Inflammatory macrophage treated with lipopolysaccharide for 1 hour (primary cell): Measurements from ENCODE around the gene C19orf44.
"Not testable (repeated sequence)": the region's sequence is repeated elsewhere in the genome, so short reads cannot be mapped to it uniquely, and the experiment has no call there.

Source experiments
- DNase-seq, 2 donors: peaks; one replicate each; pipeline ENCODE4 v3.0.0-alpha.2; 2020 to 2022

Gene C19orf44

GRCh38 chr19:16470541-16470910 is 25.7 kb upstream of the C19orf44 start:
- no peak for DNase-seq

GRCh38 chr19:16470911-16471811 is 25.0 kb upstream of the C19orf44 start:
- DNase-seq, result peak in 1 of 2 donors; percentile 19

GRCh38 chr19:16472559-16472899 is 23.7 kb upstream of the C19orf44 start:
- not testable (repeated sequence) for DNase-seq

- DNase-seq, result no peak
Observed at GRCh38 chr19:16472992-16473391, 23.2 kb upstream of the C19orf44 start.

- no peak for DNase-seq
Observed at GRCh38 chr19:16473875-16474392, 22.3 kb upstream of the C19orf44 start.

- DNase-seq, result no peak
Observed at GRCh38 chr19:16476401-16476800, 19.8 kb upstream of the C19orf44 start.

- DNase-seq, result no peak
Observed at GRCh38 chr19:16477311-16477710, 18.9 kb upstream of the C19orf44 start.

GRCh38 chr19:16482745-16483144 is 13.4 kb upstream of the C19orf44 start:
- no peak for DNase-seq

GRCh38 chr19:16486476-16486875 is 9.7 kb upstream of the C19orf44 start:
- DNase-seq, result not testable (repeated sequence)

GRCh38 chr19:16496613-16496983 is 404 bp downstream of the C19orf44 start:
- no peak for DNase-seq

GRCh38 chr19:16497042-16497441 is 848 bp downstream of the C19orf44 start:
- DNase-seq, result no peak

GRCh38 chr19:16497837-16498236 is 1.6 kb downstream of the C19orf44 start:
- no peak for DNase-seq

- DNase-seq, result no peak
Observed at GRCh38 chr19:16504271-16504670, 8.1 kb downstream of the C19orf44 start.

GRCh38 chr19:16506161-16506560 is 10.0 kb downstream of the C19orf44 start:
- not testable (repeated sequence) for DNase-seq

- DNase-seq, result no peak
Observed at GRCh38 chr19:16506961-16507360, 10.8 kb downstream of the C19orf44 start.

- no peak for DNase-seq
Observed at GRCh38 chr19:16508546-16508945, 12.4 kb downstream of the C19orf44 start.

- no peak for DNase-seq
Observed at GRCh38 chr19:16509141-16510061, 13.2 kb downstream of the C19orf44 start.

GRCh38 chr19:16512611-16513010 is 16.4 kb downstream of the C19orf44 start:
- DNase-seq, result not testable (repeated sequence)

GRCh38 chr19:16514383-16515019 is 18.3 kb downstream of the C19orf44 start:
- no peak for DNase-seq

- DNase-seq, result no peak
Observed at GRCh38 chr19:16516381-16516780, 20.2 kb downstream of the C19orf44 start.

- no peak for DNase-seq
Observed at GRCh38 chr19:16516923-16517610, 20.9 kb downstream of the C19orf44 start.

GRCh38 chr19:16518061-16518460 is 21.9 kb downstream of the C19orf44 start:
- DNase-seq, result no peak
